PC-3 (cell line): ENCODE measurements around the gene STAT6.

Experiments
- CTCF ChIP-seq: fragments of 300-600 bp; sonication (generic); conservative IDR thresholded peaks from 2 replicates; pipeline ENCODE4 v1.5.1; 2017; ENCODE audit warnings: antibody characterized with exemption, low read depth, mild to moderate bottlenecking, low read length
- EZH2 ChIP-seq: fragments of 300-600 bp; sonication (generic); IDR thresholded peaks from one replicate; pipeline ENCODE4 v1.6.1; 2017; ENCODE audit warnings: antibody characterized with exemption, mild to moderate bottlenecking, low read length; ENCODE audit not compliant: unreplicated experiment
- EZH2phosphoT487 ChIP-seq: fragments of 300-600 bp; sonication (generic); IDR thresholded peaks from 2 replicates; pipeline ENCODE4 v1.6.1; 2018; ENCODE audit warnings: mild to moderate bottlenecking, antibody characterized with exemption, low read length, borderline replicate concordance

GRCh38 chr12:57090490-57090889 is 20.7 kb downstream of the STAT6 start:
- TF ChIP-seq CTCF (no peak), EZH2 (no peak), EZH2phosphoT487 (no peak)
